ENCODE data around the gene CDC25B. TPM values are rescaled to one million over a fixed set of nuclear protein-coding genes. Genes with fewer than 3 reads are reported as not detected.

The CDC25B gene
- total RNA-seq, 1 donor from 2014 or later = 51.1 TPM

DNA sequence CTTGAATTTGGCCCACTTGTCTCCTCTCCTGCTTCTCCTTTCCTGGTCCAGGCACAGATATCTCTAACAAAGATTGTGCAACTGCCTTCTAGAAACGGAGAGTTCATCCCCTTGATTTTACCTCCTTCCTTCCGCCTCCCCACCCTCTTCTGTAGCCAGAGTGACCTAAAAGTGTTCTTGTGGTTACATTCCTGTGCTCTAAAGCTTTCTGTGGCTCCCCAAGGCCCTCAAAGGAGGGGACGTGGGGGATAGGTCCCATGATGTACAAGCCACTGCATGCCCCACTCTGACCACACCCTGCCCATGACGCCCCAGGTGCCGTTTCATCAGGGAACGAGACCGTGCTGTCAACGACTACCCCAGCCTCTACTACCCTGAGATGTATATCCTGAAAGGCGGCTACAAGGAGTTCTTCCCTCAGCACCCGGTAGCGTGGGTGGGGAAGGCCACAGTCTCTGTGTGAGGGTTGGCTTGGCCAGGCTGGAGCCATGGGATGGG, 8.2 kb downstream of the CDC25B start:
- Mint-ChIP-seq H3K36me3 (peaks cover 24% of the 10 kb centered on the region), H3K4me1 (ENCODE audit: unreplicated experiment) (peaks cover 32% of the 10 kb centered on the region)

DNA sequence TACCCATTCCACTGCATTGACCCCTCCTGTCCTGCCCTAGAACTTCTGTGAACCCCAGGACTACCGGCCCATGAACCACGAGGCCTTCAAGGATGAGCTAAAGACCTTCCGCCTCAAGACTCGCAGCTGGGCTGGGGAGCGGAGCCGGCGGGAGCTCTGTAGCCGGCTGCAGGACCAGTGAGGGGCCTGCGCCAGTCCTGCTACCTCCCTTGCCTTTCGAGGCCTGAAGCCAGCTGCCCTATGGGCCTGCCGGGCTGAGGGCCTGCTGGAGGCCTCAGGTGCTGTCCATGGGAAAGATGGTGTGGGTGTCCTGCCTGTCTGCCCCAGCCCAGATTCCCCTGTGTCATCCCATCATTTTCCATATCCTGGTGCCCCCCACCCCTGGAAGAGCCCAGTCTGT, 8.7 kb downstream of the CDC25B start:
- no peak overlapping the region for H3K4me3 Mint-ChIP-seq
- peaks cover 27% of the 10 kb centered on the region for H3K4me1 Mint-ChIP-seq (ENCODE audit: unreplicated experiment)
- H3K9me3 Mint-ChIP-seq = no peaks in the 10 kb centered on the region
- no peak for DNase-seq (ENCODE audit: extremely low spot score, unreplicated experiment)
- no peak overlapping the region for H3K27ac Mint-ChIP-seq
- peaks cover 24% of the 10 kb centered on the region for H3K36me3 Mint-ChIP-seq
- no peaks in the 10 kb centered on the region for H3K27me3 Mint-ChIP-seq
- TF ChIP-seq, protein P1, sequence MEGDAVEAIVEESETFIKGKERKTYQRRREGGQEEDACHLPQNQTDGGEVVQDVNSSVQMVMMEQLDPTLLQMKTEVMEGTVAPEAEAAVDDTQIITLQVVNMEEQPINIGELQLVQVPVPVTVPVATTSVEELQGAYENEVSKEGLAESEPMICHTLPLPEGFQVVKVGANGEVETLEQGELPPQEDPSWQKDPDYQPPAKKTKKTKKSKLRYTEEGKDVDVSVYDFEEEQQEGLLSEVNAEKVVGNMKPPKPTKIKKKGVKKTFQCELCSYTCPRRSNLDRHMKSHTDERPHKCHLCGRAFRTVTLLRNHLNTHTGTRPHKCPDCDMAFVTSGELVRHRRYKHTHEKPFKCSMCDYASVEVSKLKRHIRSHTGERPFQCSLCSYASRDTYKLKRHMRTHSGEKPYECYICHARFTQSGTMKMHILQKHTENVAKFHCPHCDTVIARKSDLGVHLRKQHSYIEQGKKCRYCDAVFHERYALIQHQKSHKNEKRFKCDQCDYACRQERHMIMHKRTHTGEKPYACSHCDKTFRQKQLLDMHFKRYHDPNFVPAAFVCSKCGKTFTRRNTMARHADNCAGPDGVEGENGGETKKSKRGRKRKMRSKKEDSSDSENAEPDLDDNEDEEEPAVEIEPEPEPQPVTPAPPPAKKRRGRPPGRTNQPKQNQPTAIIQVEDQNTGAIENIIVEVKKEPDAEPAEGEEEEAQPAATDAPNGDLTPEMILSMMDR (conservative IDR thresholded peaks at IDR 0.05) = no peak

More for the DNA sequence above, 8.2 kb downstream of the CDC25B start:
- no peak for DNase-seq (ENCODE audit: extremely low spot score, unreplicated experiment)
- Mint-ChIP-seq H3K27ac (peak overlapping the region; percentile 48), H3K4me3 (no peak overlapping the region), H3K27me3 (no peaks in the 10 kb centered on the region), H3K9me3 (no peaks in the 10 kb centered on the region)
- TF ChIP-seq, protein P1 (conservative IDR thresholded peaks at IDR 0.05) = no peak

DNA sequence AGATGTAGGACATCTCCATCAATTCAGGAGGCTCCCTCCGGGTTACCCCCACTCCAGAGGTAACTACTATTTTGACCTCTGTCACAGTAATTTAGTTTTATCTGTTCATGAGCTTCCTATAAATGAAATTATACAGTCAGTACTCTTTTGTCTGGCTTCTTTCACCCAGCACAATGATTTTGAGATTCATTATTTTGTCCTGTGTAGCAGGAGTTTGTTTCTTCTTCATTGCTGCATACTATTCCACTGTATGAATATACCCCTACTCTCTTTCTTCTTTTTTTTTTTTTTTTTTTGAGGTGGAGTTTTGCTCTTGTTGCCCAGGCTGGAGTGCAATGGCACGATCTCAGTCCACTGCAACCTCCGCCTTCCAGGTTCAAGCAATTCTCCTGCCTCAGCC, 12.4 kb downstream of the CDC25B start:
- TF ChIP-seq, protein P1 (conservative IDR thresholded peaks at IDR 0.05) = no peak
- no peaks in the 10 kb centered on the region for H3K9me3 Mint-ChIP-seq
- no peak overlapping the region for H3K4me3 Mint-ChIP-seq
- no peak for DNase-seq (ENCODE audit: extremely low spot score, unreplicated experiment)
- H3K36me3 Mint-ChIP-seq = peaks cover 15% of the 10 kb centered on the region
- peak overlapping the region; percentile 79 for H3K27ac Mint-ChIP-seq
- peaks cover 42% of the 10 kb centered on the region for H3K4me1 Mint-ChIP-seq (ENCODE audit: unreplicated experiment)
- H3K27me3 Mint-ChIP-seq = no peaks in the 10 kb centered on the region

DNA sequence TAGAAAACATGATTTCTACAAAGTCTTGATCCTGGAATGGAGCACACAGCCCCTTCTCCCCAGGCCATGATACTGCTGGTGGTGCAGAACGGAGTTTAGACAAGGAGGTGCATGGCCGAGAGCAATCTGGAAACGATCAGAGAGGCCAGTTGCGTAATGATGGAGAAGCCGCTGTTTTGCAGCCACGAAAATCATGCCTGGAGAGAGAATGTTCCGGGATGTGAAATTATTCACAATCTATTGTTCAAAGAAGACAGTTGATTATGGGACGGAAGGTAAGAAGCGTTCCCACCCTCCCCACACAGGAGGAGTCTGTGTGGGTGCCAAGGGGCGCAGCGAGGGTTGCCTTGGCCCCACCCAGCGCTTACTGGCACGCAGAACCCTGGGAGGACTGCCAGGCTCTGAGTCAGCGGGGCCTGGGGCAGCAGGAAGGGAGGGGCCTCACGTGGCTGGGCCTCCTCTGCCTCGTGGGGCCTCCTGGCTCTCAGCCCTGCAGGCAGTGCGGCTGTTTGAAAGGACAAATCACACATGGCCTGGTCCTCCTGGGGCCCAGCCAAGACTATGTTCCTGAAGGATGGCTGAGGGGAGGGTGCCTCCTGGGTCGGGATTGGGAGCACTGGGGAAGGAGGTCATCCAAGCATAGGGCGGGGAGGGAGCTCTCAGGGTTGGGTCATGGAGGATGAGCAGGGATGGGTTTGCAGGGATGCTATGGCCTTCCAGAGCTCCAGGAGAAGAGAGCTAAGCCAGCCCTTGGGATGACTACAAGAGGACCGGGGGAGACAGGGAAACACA, 15.6 kb downstream of the CDC25B start:
- DNase-seq (ENCODE audit: extremely low spot score, unreplicated experiment) = peak; percentile 87
- TF ChIP-seq, protein P1 (conservative IDR thresholded peaks at IDR 0.05) = no peak
- H3K9me3 Mint-ChIP-seq = no peaks in the 10 kb centered on the region
- peak overlapping the region; percentile 65 for H3K4me3 Mint-ChIP-seq
- peak overlapping the region; percentile 87 for H3K27ac Mint-ChIP-seq
- H3K36me3 Mint-ChIP-seq = no peaks in the 10 kb centered on the region
- H3K27me3 Mint-ChIP-seq = peaks cover 4% of the 10 kb centered on the region
- H3K4me1 Mint-ChIP-seq (ENCODE audit: unreplicated experiment) = peaks cover 37% of the 10 kb centered on the region

DNA sequence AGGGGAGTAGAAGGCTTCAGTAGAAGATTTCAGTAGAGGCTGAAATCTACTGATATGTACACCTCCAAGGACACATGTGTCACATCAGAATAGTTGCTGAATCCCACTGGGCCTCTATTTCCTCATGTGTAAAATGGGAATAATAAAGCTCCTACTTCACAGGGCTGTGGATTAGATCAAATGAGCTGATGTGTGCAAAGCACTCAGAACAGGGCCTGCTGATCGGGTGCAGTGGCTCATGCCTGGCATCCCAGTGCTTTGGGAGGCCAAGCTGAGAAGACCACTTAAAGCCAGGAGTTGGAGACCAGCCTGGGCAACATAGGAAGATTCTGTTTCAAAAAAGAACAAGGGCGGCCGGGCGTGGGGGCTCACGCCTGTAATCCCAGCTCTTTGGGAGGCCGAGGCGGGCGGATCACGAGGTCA, 16.2 kb downstream of the CDC25B start:
- no peak for DNase-seq (ENCODE audit: extremely low spot score, unreplicated experiment)
- TF ChIP-seq, protein P1 (conservative IDR thresholded peaks at IDR 0.05) = no peak
- Mint-ChIP-seq H3K27ac (peak overlapping the region; percentile 87), H3K4me1 (ENCODE audit: unreplicated experiment) (peaks cover 32% of the 10 kb centered on the region), H3K4me3 (no peak overlapping the region), H3K36me3 (no peaks in the 10 kb centered on the region), H3K9me3 (no peaks in the 10 kb centered on the region), H3K27me3 (peaks cover 6% of the 10 kb centered on the region)
